Stimulated activated naive CD4-positive, alpha-beta T cell treated with Interleukin-2 at 50 U/mL for 16 hours (primary cell): Measurements from ENCODE around the gene BBS1.

ENCODE experiments used
- DNase-seq: peaks from one replicate; lab custom pipeline; 2025; lab: John Stamatoyannopoulos, UW

The BBS1 gene

DNA sequence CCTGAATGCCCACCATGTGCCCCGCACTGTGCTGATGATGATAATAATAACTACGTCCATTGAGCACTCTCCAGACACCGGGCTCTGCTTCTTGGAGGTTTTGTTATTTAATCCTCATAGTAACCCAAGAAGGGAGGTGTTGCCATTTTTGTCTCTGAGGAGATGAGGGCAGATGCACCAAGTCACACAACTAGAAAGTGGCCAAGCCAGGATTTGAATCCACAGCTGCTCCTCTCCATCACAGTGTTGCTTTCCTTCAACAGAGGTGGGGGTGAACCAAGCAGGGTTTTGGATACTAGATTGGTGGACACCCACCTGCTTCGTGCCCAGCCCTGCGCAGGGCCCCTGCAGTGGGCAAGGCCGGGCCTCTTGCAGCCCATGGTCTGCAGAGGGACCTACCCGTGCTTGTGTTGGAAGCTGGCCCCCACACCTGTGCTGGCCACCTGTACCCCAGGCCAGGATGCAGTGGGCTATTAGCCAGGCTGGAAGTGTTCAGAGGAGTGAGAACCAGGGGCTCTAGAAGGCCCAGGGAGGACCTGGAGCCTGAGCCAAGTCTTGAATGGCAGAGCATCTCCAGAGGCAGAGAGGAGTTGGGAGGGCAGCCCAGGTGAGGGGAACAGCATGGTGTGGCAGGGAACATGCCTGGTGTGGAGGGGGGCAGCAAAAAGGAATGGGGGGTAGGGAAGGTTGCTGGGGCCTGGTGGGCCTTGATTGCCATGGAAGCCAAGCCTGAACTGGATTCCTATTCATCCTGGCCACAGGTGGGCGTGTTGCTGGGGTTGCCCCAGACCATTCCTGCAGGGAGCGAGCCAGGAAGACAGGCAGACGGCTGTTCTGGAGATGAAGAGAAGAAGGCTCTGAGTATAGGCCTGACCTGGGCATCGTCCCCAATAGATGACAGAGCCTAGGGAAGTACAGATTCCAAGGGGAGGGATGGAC, 32.9 kb upstream of the BBS1 start:
- DNase-seq: no peak

DNA sequence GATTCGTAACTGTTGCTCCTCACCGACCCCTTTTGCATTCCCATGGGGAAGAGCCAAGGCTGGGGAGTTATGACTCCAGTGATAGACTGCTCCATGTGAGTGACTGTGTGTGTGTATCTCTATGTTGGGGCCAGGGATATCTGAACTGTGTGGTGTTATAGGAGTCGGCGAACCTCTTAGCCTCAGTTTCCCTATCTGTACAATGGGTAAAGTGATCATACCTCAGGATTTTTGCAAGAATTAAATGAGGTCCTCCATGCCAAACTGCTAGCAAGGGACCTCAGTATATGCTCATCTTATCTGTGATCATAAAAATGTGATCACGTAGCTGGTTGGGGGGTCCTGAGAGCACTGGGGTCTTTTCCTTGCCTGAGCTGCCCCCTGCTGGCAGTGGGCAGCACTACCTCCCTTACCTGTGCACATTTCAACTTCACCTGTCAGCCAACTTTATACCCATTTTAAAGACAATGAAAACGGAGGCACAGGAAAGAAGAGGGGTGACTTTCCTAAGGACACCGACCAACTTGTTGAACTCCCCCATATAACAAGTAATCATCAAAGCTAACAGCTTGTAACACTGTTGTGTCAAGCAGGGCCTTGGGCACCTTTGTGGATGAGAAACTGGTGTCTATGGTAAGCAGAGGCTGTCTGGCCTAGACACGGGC, 31.6 kb upstream of the BBS1 start:
- DNase-seq: no peak

DNA sequence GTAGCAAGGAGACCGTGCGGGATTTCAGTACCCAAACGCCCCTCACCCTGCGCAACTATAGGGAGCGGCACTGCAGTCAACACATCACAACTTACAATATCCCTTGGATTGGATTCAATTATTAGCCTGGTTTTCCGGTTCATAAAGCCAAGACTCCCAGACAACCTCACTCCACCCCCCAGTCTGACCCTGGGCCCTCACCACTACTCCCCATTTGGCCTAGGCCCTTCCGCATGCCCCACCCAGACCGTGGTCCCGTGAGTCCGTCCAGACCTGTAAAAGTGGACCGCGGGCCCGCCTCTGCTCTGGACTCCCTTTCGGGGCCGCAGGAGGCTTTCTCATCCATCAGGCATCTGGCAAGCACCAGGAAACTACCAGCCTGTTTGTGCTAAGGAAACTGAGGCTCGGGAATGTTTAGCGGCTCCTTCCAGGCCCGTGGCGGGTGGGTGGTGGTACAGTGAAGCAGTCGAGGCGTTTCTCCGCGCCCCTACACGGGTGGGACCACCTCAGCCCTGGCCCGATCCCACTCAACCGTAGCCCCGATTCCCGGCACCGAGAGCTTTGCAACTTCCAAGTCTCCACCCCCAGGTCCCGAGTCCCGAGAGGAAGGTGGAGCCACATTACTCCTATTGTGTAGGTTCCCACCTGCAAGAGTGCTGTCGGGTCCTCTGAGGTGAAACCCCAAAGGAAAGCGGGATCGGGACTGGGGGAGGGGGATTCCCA, 30.9 kb upstream of the BBS1 start:
- DNase-seq: no peak

DNA sequence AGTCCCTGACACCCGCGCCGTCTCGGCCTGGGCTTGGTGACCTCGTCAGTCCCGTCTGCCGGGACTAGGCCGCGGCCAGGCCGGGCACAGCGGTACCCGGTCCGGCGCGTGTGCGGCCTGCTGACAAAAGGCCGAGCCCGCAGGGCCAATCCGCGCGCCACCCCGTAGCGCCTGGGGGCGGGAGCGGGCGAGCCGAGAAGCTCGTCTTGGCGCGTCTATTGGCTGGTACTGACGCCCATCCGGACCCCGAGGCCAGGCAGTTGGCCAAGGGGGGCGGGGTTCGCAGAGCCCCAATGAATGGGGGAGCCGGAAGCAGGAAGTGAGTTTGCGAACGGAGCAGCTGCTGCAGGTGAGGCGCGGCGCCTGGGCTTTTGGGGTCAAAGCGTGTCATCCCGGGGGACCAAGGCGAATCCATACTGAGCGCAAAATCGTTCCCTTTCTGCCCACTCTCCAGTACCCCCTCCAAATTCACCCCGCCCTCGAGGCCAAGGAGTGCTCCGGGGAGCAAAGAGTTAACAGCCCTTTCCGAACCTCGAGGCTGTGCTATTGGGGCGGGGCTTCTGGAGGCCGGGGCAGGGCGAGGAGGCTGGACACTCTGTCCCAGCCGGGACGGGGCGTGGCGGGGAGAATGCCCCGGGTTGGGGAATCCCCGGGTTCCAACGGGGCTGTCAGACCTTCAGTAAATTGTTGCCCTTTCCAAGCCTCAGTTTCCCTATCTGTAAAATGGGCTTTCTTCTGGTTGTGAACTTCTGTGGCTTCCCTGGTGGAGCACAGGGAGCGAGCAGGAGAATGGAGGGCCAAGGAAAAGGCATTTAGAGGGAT, 30.1 kb upstream of the BBS1 start, which contains the start of gene DPP3:
DPP3 (plus strand) TSS at position 318 of the 822 bp plus-strand sequence. CDS start 1,767 bp downstream, outside the sequence.
- peak; percentile 96 for DNase-seq

DNA sequence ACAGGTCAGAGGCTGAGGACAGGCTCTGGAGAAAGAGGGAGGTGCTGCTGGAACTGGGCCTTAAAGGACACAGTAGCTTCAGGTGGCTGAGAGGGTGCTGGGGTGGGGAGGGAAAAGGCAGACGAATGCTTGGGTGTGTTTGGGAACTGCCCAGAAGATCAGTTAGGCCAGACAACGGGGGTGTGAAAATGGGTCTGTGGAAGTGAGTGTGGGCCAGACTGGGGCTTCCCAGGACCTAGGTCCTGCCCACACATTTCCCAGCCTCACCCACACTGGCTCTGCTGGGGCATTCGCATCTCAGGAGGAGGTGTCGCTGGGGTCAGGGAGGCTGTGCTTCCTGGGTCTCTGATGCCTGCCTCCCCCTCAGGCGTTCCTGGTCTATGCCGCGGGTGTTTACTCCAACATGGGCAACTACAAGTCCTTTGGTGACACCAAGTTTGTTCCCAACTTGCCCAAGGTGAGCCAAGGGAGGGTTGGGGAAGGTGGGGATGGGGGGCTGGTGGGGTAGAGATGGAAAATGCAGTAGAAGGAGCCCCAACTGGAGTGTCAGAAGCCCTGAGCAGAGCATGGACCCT, 25.5 kb upstream of the BBS1 start:
- no peak for DNase-seq

DNA sequence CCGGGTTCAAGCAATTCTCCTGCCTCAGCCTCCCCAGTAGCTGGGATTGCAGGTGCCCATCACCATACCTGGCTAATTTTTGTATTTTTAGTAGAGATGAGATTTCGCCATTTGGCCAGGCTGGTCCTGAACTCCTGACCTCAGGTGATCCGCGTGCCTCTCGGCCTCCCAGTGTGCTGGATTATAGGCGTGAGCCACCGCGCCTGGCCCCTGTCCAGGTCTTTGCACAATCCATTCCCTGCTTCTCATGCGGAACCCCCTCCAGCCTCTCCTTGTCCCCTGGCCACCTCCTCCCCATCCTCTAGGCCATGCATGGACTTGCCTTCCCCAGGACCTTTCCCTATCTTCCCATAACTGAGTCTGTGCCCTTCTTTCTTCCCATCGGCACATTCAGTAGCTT, 21.5 kb upstream of the BBS1 start:
- no peak for DNase-seq

DNA sequence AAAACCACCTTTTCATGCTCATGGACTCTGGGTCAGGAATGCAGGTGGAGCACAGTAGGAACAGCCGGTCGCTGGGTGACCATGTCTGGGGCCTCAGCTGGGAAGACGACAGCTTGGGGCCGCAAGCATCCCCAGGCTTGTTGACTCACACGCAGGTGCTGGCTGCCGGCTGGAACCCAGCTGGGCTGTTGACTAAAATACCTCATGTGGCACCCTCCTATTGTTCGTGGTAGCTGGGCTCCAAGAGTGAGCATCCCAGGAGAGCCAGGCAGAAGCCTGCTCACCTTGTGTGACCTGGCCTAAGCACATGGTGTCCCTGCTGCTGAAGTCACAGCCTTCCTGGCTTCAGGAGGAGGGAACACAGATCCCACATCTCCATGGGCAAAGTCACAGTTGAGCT, 20.8 kb upstream of the BBS1 start:
- DNase-seq: no peak

DNA sequence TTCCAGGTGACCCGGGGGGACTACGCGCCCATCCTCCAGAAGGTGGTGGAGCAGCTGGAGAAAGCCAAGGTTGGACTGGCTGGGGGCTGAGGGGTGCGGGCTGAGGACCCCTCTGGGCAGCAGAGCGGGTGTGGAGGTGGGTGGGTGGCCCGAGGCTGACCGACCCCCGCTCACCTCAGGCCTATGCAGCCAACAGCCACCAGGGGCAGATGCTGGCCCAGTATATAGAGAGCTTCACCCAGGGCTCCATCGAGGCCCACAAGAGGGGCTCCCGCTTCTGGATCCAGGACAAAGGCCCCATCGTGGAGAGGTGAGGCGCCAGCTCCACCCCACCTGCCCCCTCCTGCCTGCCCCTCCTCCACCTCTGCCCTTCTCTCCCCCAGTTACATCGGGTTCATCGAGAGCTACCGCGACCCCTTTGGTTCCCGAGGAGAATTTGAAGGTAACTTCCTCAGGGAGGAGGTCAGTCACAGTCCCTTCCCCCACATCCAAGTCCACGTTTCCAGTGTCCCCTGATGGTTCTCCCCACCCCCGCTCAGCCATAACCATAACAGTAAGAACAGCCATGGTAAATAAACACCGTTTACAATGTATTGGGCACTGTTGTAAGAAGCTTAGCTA, 19.0 kb upstream of the BBS1 start:
- no peak for DNase-seq

DNA sequence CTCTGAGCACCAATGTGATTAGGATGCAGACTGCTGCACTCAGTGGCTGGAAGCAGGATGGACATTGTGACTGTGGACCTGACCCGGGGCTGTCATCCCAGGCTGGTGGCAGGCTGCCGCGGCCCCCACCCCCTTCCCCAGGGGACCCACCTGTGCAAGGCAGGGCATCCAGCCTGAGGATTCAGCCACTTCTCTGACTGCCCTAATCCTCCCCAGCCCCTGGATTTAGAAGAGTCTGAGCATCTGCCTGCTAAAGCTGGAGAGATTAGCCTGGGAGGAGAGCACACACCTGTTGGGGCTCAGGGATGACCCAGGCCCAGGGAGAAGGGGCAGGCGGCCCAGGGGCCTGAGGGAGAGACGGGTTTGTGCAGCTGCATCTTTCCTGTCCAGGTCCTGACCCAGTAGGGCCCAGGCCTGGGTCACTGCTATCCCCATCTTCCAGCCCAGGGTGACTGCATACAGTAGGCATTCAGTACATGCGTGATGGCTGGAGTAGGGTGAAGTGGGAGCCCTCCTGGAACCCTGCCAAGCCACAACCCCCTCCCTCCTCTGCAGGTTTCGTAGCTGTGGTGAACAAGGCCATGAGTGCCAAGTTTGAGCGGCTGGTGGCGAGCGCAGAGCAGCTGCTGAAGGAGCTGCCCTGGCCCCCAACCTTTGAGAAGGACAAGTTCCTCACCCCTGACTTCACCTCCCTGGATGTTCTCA, 18.1 kb upstream of the BBS1 start:
- DNase-seq: no peak

DNA sequence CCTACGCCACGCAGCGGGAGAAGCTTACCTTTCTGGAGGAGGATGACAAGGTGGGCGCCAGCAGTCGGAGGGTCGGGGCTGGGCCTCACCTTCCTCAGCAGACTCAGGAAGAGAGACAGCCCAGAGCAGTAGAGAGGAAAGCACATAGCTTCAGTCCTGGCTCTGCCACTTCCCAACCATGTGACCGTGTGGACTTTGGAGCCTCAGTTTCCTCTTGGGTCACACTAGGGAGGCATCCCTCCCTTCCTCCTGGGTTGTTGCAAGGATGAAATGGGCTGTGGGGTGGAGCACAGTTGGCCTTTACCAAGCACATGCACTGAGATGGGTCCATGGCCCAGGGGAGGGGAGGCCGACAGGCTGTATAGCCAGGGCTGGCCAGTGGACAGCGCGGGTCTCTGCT, 17.3 kb upstream of the BBS1 start:
- DNase-seq: no peak

DNA sequence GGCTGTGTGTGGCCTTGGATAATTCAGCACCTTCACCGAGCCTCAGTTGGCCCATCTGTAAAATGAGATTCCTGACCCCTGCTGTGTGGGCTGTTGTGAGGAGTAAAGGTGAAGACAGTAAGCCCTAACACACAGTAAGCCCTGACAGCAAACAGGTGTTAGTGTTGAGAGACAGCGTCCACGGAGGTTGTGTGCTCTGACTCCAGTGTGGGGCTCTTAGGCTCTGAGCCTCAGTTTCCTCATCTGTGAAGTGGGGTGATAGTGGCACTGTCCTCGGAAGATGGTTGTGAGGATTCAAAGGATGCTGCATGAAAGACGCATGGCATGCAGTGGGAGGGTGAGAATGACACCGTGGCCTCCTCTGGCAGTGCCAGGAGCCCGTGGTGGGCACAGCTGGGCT, 16.0 kb upstream of the BBS1 start:
- no peak for DNase-seq

DNA sequence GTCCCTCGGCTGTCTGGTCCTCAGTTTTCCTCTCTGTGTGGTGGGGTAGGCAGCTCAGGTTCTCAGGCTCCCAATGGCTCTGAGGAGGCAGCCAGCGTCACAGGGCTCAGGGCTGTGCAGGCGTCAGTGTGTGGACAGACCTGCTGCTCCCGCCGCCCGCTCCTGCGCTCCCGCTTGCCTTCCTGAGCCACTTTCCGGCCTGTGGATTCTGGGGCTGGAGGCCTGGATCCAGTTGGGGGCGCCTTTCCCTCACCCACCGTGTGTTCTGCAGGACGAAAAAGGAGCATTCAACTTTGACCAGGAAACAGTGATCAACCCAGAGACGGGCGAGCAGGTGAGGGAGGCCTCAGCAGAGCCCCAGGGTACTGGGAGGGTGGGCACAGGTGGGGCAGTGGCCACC, 15.5 kb upstream of the BBS1 start:
- DNase-seq: no peak

DNA sequence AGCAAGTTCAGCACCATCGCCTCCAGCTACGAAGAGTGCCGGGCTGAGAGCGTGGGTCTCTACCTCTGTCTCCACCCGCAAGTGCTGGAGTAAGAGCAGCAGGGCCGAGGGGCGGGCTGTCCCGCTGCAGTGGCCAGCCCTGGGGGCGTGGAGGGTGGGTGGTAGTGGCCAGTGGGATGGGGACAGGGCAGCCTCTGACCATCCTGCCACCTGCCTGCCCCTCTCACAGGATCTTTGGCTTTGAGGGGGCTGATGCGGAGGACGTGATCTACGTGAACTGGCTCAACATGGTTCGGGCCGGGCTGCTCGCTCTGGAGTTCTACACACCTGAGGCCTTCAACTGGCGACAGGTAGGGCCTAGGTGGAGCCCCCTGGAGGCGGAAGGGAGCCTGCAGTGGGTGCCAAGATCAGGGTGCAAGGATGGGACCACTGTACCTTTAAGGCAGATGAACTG, 15.0 kb upstream of the BBS1 start:
- DNase-seq: no peak

DNA sequence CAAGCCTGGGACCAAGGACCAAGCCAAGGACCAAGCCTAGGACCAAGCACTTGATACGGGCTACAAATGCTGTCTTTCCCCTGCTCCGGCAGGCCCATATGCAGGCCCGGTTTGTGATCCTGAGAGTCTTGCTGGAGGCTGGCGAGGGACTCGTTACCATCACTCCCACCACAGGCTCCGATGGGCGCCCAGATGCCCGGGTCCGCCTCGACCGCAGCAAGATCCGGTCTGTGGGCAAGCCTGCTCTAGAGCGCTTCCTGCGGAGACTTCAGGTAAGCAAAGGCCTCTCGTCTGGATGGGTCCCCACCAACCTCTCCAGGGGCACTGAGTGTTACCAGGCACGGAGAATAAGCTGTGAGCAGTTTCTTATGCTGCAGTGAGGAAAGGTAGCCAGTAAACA, 13.2 kb upstream of the BBS1 start:
- DNase-seq: no peak

DNA sequence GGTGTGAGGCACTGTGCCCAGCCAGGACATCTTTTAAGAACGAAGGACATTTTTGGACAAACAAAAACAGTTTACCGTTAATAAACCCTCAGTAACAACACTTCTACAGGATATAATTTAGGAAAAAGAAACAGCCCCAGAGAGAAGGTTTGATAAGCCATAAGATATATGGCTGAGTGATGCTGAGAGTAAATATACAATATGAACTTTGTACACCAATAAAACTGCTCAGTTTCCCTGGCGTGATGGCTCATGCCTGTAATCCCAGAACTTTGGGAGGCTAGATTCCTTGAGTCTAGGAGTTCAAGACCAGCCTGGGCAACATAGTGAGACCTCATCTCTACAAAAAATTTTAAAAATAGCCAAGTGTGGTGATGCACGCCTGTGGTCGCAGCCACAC, 11.9 kb upstream of the BBS1 start:
- DNase-seq: no peak

DNA sequence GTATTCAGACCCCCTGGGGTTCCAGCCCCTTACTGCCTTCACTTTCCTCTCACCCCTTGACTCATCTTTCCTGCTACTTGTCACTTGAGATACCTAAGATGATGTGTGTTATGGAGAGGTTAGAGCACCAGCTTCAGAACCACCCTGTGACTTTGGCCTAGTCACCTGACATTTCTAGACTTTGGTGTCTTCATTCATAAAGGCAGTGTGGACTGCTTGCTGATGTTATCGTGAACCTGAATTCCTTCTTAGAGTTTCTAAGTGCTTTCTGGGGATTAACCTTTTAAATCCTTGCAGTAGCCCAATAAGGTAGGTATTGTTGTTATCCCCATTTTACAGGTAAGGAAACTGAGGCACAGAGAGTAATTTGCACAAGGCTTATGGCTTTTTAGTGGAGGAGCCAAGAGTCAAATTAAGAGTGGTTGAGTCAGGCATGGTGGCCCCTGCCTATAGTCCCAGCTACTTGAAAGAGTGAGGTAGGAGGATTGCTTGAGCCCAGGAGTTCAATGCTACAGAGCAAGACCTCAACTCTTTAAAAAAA, 5.1 kb upstream of the BBS1 start:
- DNase-seq: no peak

DNA sequence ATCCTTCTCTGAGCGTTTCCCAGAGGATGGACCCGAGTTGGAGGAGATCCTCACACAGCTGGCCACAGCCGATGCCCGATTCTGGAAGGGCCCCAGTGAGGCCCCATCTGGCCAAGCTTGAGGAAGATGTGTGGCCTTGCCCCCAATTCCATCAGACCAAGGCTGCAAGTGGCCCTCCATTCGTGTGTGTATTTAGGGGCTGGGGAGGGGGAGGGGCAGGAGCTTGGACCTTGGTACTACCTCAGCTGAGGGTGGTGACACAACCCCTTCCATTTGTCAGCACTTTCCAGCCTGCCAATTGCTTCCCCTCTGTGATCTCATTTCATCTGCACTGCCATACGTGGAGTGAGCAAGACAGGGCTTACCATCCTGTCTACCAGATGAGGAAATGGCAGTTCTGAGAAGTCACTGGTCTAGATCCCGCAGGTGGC, 1.3 kb upstream of the BBS1 start:
- DNase-seq: no peak

DNA sequence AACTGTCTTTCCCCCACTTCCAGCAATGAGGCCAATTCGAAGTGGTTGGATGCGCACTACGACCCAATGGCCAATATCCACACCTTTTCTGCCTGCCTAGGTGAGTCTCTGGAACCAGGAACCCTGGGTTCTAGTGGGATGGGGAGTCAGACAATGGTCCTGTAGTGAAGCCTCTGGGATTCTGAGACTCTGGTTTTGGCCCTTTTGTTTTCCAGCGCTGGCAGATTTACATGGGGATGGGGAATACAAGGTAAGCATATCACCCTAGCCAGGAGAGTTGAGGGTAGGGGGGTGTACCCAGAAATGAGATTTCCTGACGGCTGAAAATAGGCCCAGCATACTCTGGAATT, 530 bp downstream of the BBS1 start:
- DNase-seq: no peak

DNA sequence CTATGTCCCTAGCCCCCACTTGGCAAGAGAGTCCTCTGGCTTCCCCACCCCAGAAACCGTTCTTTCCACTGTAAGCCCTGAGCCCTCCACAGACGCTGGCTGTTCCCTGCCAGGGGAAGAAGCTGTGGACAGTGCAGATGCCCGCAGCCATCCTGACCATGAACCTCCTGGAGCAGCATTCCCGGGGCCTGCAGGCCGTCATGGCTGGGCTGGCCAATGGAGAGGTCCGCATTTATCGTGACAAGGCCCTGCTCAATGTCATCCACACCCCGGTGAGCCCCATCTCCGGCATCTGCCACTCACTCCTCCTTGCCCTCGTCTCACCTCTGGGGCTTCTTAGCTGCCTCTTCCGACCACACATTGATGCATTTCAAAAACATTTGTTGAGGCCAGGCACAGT, 13.2 kb downstream of the BBS1 start:
- DNase-seq: no peak
